ENCODE data around the gene XPNPEP3.
"Not testable (repeated sequence)": the region's sequence is repeated elsewhere in the genome, so short reads cannot be mapped to it uniquely, and the experiment has no call there.

The XPNPEP3 gene

GRCh38 chr22:40856513-40857308, at the start of gene XPNPEP3, which contains the start of gene ST13:
Gene XPNPEP3, plus strand, starts transcription at chr22:40857148. Its CDS starts 34 bp downstream, at chr22:40857182.
Gene ST13, minus strand, starts transcription at chr22:40856639. Its CDS starts 99 bp downstream, at chr22:40856540.
- H3K4me3 ChIP-seq (ENCODE audit: low read length), result peak within 1 kb of the TSS; percentile 93
- TF ChIP-seq ZNF274 (IDR thresholded peaks at IDR 0.05; ENCODE audit: low read depth, low read length), result no peak

- TF ChIP-seq ZNF274 (IDR thresholded peaks at IDR 0.05; ENCODE audit: low read depth, low read length), result no peak
- no peak overlapping the region for H3K4me3 ChIP-seq (ENCODE audit: low read length)
Observed at GRCh38 chr22:40808018-40808841, 48.7 kb upstream of the XPNPEP3 start.

- no peak overlapping the region for H3K4me3 ChIP-seq (ENCODE audit: low read length)
- no peak for TF ChIP-seq ZNF274 (IDR thresholded peaks at IDR 0.05; ENCODE audit: low read depth, low read length)
Observed at GRCh38 chr22:40813912-40814315, 43.0 kb upstream of the XPNPEP3 start.

- TF ChIP-seq ZNF274 (IDR thresholded peaks at IDR 0.05; ENCODE audit: low read depth, low read length), result no peak
- peak overlapping the region; percentile 84 for H3K4me3 ChIP-seq (ENCODE audit: low read length)
Observed at GRCh38 chr22:40817737-40818136, 39.2 kb upstream of the XPNPEP3 start.

- no peak for TF ChIP-seq ZNF274 (IDR thresholded peaks at IDR 0.05; ENCODE audit: low read depth, low read length)
Observed at GRCh38 chr22:40818192-40818746, 38.7 kb upstream of the XPNPEP3 start.

GRCh38 chr22:40818747-40819598, 38.0 kb upstream of the XPNPEP3 start, which contains the start of gene SLC25A17:
Gene SLC25A17, minus strand, starts transcription at chr22:40819346. Its CDS starts 98 bp downstream, at chr22:40819248.
- H3K4me3 ChIP-seq (ENCODE audit: low read length), result peak within 1 kb of the TSS; percentile 84
- TF ChIP-seq ZNF274 (IDR thresholded peaks at IDR 0.05; ENCODE audit: low read depth, low read length), result no peak

More at GRCh38 chr22:40818192-40818746, 38.7 kb upstream of the XPNPEP3 start:
- peak overlapping the region; percentile 84 for H3K4me3 ChIP-seq (ENCODE audit: low read length)

- no peak for TF ChIP-seq ZNF274 (IDR thresholded peaks at IDR 0.05; ENCODE audit: low read depth, low read length)
- H3K4me3 ChIP-seq (ENCODE audit: low read length), result peak overlapping the region; percentile 76
Observed at GRCh38 chr22:40819599-40820140, 37.3 kb upstream of the XPNPEP3 start.

GRCh38 chr22:40823426-40823825, 33.5 kb upstream of the XPNPEP3 start:
- no peak for TF ChIP-seq ZNF274 (IDR thresholded peaks at IDR 0.05; ENCODE audit: low read depth, low read length)
- H3K4me3 ChIP-seq (ENCODE audit: low read length), result no peak overlapping the region

- H3K4me3 ChIP-seq (ENCODE audit: low read length), result not testable (repeated sequence)
Observed at GRCh38 chr22:40826292-40826691, 30.7 kb upstream of the XPNPEP3 start.

GRCh38 chr22:40826984-40827741, 29.8 kb upstream of the XPNPEP3 start:
- no peak overlapping the region for H3K4me3 ChIP-seq (ENCODE audit: low read length)
- TF ChIP-seq ZNF274 (IDR thresholded peaks at IDR 0.05; ENCODE audit: low read depth, low read length), result no peak

GRCh38 chr22:40829131-40829530, 27.8 kb upstream of the XPNPEP3 start:
- TF ChIP-seq ZNF274 (IDR thresholded peaks at IDR 0.05; ENCODE audit: low read depth, low read length), result no peak
- no peak overlapping the region for H3K4me3 ChIP-seq (ENCODE audit: low read length)

- no peak for TF ChIP-seq ZNF274 (IDR thresholded peaks at IDR 0.05; ENCODE audit: low read depth, low read length)
- no peak overlapping the region for H3K4me3 ChIP-seq (ENCODE audit: low read length)
Observed at GRCh38 chr22:40834619-40835018, 22.3 kb upstream of the XPNPEP3 start.

- no peak for TF ChIP-seq ZNF274 (IDR thresholded peaks at IDR 0.05; ENCODE audit: low read depth, low read length)
- no peak overlapping the region for H3K4me3 ChIP-seq (ENCODE audit: low read length)
Observed at GRCh38 chr22:40838486-40838885, 18.5 kb upstream of the XPNPEP3 start.
